ENCODE data around the gene RTN4RL1. TPM values are rescaled to one million over a fixed set of nuclear protein-coding genes. Genes with fewer than 3 reads are reported as not detected.

RTN4RL1 gene
- total and polyA plus RNA-seq, 4 donors = 0.65 to 7.3 (median 2.4) TPM

- H3K4me1 ChIP-seq (ENCODE audit: control insufficient read depth in 5 of 5, insufficient read depth in 5 of 5, low read length in 5 of 5) = peaks cover 7 to 23% (median 15%) of the 10 kb centered on the region in 5 donors
- peaks cover 0 to 2% (median 0%) of the 10 kb centered on the region in 3 donors for H3K27me3 ChIP-seq (ENCODE audit: control insufficient read depth in 3 of 3, insufficient read depth in 3 of 3, low read length in 2 of 3)
- ATAC-seq (ENCODE audit: insufficient read depth, low FRiP score) = no peak
- 92 to 93% methylated on average over 5 of the region's 5 CpGs for WGBS, 2 donors
- H3K9ac ChIP-seq (ENCODE audit: insufficient read depth in 1 of 2, low read length in 2 of 2) = no peak overlapping the region
- no peaks in the 10 kb centered on the region for H3K9me3 ChIP-seq (ENCODE audit: control insufficient read depth in 4 of 4, insufficient read depth in 3 of 4, low read length in 3 of 4)
- H3K4me3 ChIP-seq = no peak overlapping the region
- no peak overlapping the region for H3K27ac ChIP-seq (ENCODE audit: low read depth in 1 of 2, low read length in 1 of 2)
- TF ChIP-seq, protein P1, sequence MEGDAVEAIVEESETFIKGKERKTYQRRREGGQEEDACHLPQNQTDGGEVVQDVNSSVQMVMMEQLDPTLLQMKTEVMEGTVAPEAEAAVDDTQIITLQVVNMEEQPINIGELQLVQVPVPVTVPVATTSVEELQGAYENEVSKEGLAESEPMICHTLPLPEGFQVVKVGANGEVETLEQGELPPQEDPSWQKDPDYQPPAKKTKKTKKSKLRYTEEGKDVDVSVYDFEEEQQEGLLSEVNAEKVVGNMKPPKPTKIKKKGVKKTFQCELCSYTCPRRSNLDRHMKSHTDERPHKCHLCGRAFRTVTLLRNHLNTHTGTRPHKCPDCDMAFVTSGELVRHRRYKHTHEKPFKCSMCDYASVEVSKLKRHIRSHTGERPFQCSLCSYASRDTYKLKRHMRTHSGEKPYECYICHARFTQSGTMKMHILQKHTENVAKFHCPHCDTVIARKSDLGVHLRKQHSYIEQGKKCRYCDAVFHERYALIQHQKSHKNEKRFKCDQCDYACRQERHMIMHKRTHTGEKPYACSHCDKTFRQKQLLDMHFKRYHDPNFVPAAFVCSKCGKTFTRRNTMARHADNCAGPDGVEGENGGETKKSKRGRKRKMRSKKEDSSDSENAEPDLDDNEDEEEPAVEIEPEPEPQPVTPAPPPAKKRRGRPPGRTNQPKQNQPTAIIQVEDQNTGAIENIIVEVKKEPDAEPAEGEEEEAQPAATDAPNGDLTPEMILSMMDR (IDR thresholded peaks at IDR 0.05; ENCODE audit: control extremely low read depth, extremely low read depth) = no peak
- H3K36me3 ChIP-seq (ENCODE audit: control insufficient read depth in 4 of 4, insufficient read depth in 4 of 4, low read length in 4 of 4) = peaks cover 0 to 16% (median 10%) of the 10 kb centered on the region in 4 donors
- DNase-seq = no peak
Observed at GRCh38 chr17:2044263-2044894, 19.2 kb upstream of the RTN4RL1 start.

GRCh38 chr17:2043785-2044184, 18.7 kb upstream of the RTN4RL1 start:
- Histone ChIP-seq H3K27ac (ENCODE audit: low read depth in 1 of 2, low read length in 1 of 2) (no peak overlapping the region), H3K4me1 (ENCODE audit: control insufficient read depth in 5 of 5, insufficient read depth in 5 of 5, low read length in 5 of 5) (peaks cover 2 to 17% (median 9%) of the 10 kb centered on the region in 5 donors), H3K4me3 (no peak overlapping the region), H3K27me3 (ENCODE audit: control insufficient read depth in 3 of 3, insufficient read depth in 3 of 3, low read length in 2 of 3) (peaks cover 0 to 2% (median 0%) of the 10 kb centered on the region in 3 donors), H3K36me3 (ENCODE audit: control insufficient read depth in 4 of 4, insufficient read depth in 4 of 4, low read length in 4 of 4) (peaks cover 0 to 16% (median 10%) of the 10 kb centered on the region in 4 donors), H3K9me3 (ENCODE audit: control insufficient read depth in 4 of 4, insufficient read depth in 3 of 4, low read length in 3 of 4) (no peaks in the 10 kb centered on the region), H3K9ac (ENCODE audit: insufficient read depth in 1 of 2, low read length in 2 of 2) (no peak overlapping the region)
- ATAC-seq (ENCODE audit: insufficient read depth, low FRiP score) (no peak), DNase-seq (no peak)
- TF ChIP-seq, protein P1 (IDR thresholded peaks at IDR 0.05; ENCODE audit: control extremely low read depth, extremely low read depth) = no peak
- 80 to 93% methylated on average over 6 of the region's 6 CpGs for WGBS, 2 donors

GRCh38 chr17:2042933-2043332, 17.8 kb upstream of the RTN4RL1 start:
- H3K36me3 ChIP-seq (ENCODE audit: control insufficient read depth in 4 of 4, insufficient read depth in 4 of 4, low read length in 4 of 4) = peaks cover 0 to 16% (median 13%) of the 10 kb centered on the region in 4 donors
- TF ChIP-seq, protein P1 (IDR thresholded peaks at IDR 0.05; ENCODE audit: control extremely low read depth, extremely low read depth) = no peak
- no peaks in the 10 kb centered on the region for H3K9me3 ChIP-seq (ENCODE audit: control insufficient read depth in 4 of 4, insufficient read depth in 3 of 4, low read length in 3 of 4)
- H3K4me1 ChIP-seq (ENCODE audit: control insufficient read depth in 5 of 5, insufficient read depth in 5 of 5, low read length in 5 of 5) = peaks cover 0 to 13% (median 7%) of the 10 kb centered on the region in 5 donors
- H3K4me3 ChIP-seq = no peak overlapping the region
- no peaks in the 10 kb centered on the region for H3K27me3 ChIP-seq (ENCODE audit: control insufficient read depth in 3 of 3, insufficient read depth in 3 of 3, low read length in 2 of 3)
- no peak overlapping the region for H3K9ac ChIP-seq (ENCODE audit: insufficient read depth in 1 of 2, low read length in 2 of 2)
- DNase-seq (no peak), ATAC-seq (ENCODE audit: insufficient read depth, low FRiP score) (no peak)
- no peak overlapping the region for H3K27ac ChIP-seq (ENCODE audit: low read depth in 1 of 2, low read length in 1 of 2)
- 85 to 93% methylated on average over 5 of the region's 5 CpGs for WGBS, 2 donors
